BJ (cell line): Measurements from ENCODE around the gene ENTPD8. TPM values are rescaled to one million over a fixed set of nuclear protein-coding genes. Genes with fewer than 3 reads are reported as not detected.

ENCODE experiments used
- CTCF ChIA-PET: fragments of 350-600 bp; formaldehyde crosslinking; extraction: SDS; loops from one replicate; lab custom pipeline; 2021; ENCODE audit warnings: antibody characterized with exemption, inconsistent platforms; lab: Yijun Ruan, JAX
- POLR2A ChIA-PET: fragments of 300-600 bp; sonication (Branson Sonifier 250); formaldehyde crosslinking; extraction: SDS; loops from one replicate; lab custom pipeline; 2021; ENCODE audit warnings: antibody characterized with exemption; lab: Charles Lee
- DNase-seq: peaks from one replicate; pipeline ENCODE4 v3.0.0-alpha.2; 2011; ENCODE audit warnings: low read depth
- H3K27me3 ChIP-seq: 2 replicates; pipeline ENCODE4 v1.6.0; 2011; ENCODE audit warnings: low read length; ENCODE audit not compliant: control insufficient read depth, insufficient read depth
- H3K36me3 ChIP-seq: 2 replicates; pipeline ENCODE4 v1.5.1; 2011; ENCODE audit warnings: low read length; ENCODE audit not compliant: control insufficient read depth, insufficient read depth
- H3K4me3 ChIP-seq: 2 replicates; pipeline ENCODE4 v1.5.1; 2011; ENCODE audit warnings: low read depth, mild to moderate bottlenecking, control low read depth, low read length
- polyA plus RNA-seq: library from polyadenylated mRNA; depleted of rRNA; stranded (reverse); fragments of >200 nt; gene quantifications from 2 replicates; pipeline ENCODE4 v1.2.3, GENCODE V29; 2011
- TF ChIP-seq, protein P1 (sequence below): IDR thresholded peaks from 2 replicates; pipeline ENCODE4 v1.5.1; 2011; ENCODE audit warnings: low read depth, mild to moderate bottlenecking, control low read depth, inconsistent platforms, low read length, moderate library complexity; ENCODE audit not compliant: insufficient read depth

ENTPD8 gene
- polyA plus RNA-seq, 1 experiment: not detected

DNA sequence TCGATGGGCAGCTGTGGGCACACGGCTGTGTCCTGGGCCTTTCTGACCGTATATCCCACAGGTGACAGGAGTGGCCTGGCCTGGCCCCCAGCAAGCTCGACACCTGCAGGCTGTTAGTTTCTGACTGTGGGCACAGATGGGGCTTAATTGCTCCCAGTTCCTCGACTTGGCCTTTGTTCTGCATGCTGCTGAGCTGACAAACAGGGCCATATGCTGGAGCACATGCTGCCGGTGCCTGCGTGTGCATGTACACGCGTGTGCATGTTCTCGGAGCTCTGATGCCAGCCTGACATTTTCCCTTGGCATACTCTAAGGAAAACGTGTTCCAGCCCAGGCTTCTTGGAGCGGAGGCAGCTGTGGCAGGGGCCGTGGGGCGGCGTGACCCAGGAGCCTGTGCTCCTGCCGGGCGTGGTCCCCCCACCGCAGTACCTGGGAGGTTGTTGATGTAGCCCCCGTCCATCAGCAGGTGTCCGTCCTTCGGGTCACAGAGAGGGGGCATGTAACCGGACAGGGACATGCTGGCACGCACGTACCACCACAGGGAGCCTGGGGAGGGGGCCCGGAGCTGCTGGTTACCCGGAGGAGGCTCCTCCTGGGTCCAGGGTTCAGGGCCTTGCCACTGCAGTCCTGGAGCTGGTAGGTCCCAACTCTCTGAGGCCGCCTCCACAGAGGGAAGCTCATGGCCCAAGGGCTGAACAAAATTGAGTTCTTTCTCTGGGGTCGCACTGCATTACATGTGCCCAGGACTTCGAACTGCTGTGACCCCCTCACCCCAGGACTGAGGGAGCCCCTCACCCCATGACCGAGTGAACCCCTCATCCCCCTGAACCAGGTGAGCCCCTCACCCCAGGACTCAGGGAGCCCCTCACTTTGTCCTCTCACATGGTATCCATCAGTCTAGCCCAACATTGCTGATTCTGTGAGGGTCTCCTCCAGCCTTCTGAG, 22.1 kb upstream of the ENTPD8 start:
- ChIA-PET CTCF (no interaction called here), POLR2A (no interaction called here)
- no peak for DNase-seq

DNA sequence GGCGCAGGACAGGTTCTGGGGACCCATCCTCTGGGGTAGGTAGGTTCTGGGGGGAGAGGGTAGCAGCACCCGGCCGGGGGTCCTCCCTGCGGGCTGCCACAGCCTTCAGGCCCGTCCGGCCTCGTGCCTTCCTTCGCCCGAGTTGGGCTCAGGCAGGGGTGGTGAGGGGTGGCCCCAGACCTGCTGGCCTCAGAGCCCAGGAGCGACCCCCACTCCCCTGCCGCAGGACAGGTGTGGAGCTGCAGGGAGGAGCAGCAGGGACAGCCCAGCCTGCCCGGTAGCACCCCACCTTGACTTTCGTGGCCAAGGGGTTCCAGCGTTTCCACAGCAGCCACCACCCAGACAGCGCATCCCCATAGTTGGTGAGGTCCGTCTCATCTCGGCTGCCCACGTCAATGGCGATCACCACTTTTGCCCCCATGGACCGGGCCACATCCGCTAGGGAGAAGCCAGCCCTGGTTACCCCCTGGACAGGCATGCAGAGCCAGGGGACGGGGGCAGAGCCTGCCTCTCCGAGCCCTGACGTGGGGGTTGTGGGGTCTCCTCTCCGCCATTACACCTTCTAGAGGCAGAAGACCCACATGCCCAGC, 21.3 kb upstream of the ENTPD8 start:
- POLR2A ChIA-PET: no interaction called here

More for the DNA sequence above, 22.1 kb upstream of the ENTPD8 start:
- TF ChIP-seq, protein P1, sequence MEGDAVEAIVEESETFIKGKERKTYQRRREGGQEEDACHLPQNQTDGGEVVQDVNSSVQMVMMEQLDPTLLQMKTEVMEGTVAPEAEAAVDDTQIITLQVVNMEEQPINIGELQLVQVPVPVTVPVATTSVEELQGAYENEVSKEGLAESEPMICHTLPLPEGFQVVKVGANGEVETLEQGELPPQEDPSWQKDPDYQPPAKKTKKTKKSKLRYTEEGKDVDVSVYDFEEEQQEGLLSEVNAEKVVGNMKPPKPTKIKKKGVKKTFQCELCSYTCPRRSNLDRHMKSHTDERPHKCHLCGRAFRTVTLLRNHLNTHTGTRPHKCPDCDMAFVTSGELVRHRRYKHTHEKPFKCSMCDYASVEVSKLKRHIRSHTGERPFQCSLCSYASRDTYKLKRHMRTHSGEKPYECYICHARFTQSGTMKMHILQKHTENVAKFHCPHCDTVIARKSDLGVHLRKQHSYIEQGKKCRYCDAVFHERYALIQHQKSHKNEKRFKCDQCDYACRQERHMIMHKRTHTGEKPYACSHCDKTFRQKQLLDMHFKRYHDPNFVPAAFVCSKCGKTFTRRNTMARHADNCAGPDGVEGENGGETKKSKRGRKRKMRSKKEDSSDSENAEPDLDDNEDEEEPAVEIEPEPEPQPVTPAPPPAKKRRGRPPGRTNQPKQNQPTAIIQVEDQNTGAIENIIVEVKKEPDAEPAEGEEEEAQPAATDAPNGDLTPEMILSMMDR: no peak
- H3K27me3 ChIP-seq: no peaks in the 10 kb centered on the region
- H3K4me3 ChIP-seq: no peak overlapping the region
- no peaks in the 10 kb centered on the region for H3K36me3 ChIP-seq

DNA sequence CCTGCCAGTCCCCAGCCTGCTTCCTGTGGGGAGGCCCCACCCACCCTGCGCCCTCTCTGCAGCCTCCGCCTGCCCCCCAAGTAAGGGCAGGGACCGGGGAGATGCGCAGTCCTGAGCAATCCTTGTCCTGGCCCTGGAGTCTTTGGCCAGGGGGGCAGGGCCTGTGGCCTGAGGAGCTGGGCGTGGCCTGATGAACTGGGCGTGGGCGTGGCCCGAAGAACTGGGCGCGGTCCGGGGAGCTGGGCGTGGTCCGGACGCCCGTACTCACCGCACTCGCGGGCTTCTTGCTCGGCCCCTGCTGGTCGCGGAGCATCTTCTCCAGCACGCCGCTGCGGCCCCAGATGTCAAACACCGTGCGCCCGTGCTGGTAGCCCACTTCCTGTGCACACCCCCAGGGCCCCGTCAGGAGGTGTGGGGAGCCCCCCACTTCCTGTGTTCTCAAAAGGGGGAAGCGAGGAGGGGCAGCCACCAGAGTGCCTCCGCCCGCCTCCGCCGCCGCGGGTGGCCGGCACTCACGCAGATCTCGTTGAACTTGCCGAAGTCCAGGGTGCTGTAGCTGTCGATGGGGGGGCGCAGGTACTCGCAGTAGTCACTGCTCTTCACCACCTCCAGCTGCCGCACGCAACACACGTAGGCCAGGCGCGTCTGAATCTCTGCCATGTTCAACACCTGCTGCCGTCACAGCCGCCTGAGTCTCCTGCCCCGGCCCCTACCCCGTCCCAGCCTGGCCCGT, 20.7 kb upstream of the ENTPD8 start:
- H3K27me3 ChIP-seq: no peaks in the 10 kb centered on the region
- H3K36me3 ChIP-seq: peaks cover 3% of the 10 kb centered on the region
- POLR2A ChIA-PET: no interaction called here
- TF ChIP-seq, protein P1: no peak
- CTCF ChIA-PET: no interaction called here
- no peak overlapping the region for H3K4me3 ChIP-seq
- no peak for DNase-seq

More for the DNA sequence above, 21.3 kb upstream of the ENTPD8 start:
- CTCF ChIA-PET: no interaction called here
- no peak for DNase-seq
- no peak overlapping the region for H3K4me3 ChIP-seq
- TF ChIP-seq, protein P1: no peak
- no peaks in the 10 kb centered on the region for H3K27me3 ChIP-seq
- H3K36me3 ChIP-seq: no peaks in the 10 kb centered on the region

DNA sequence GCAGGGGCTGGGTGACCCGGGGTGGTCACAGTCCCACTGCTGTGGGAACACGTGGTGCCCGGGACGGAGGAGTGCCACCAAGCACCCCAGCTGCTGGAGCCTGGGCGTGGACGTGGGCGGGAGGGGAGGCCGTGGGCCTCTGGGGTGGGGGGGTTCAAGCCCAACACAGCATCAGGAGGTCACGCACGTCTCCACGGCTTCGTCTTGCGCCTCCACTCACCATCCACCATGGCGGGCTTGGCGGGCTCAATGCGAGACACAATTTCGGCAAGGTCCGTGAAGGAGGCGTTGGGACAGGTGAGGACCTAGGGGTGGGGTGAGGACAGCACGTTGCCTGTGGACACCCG, 20.1 kb upstream of the ENTPD8 start:
- ChIA-PET CTCF (no interaction called here), POLR2A (no interaction called here)
- Histone ChIP-seq H3K36me3 (peaks cover 4% of the 10 kb centered on the region), H3K4me3 (no peak overlapping the region), H3K27me3 (no peaks in the 10 kb centered on the region)
- TF ChIP-seq, protein P1: no peak
- DNase-seq: no peak
